ENCODE data around the gene ATP1A2. TPM values are rescaled to one million over a fixed set of nuclear protein-coding genes. Genes with fewer than 3 reads are reported as not detected.

ATP1A2 gene
- total RNA-seq, 1 experiment from 2014 or later = 23.2 TPM

GRCh38 chr1:160076295-160076694 is 39.3 kb upstream of the ATP1A2 start:
- DNase-seq (ENCODE audit: low spot score) = no peak
- ChIA-PET POLR2A (no interaction called here), CTCF (interaction anchor here (3.2 to 29.5 kb wide), 3 partner anchors 8 to 27 kb away, joined by 32 to 978 read pairs (median 70); partner anchors contain the start of gene KCNJ10)
- Mint-ChIP-seq H3K27me3 (ENCODE audit: low read depth) (peaks cover 82% of the 10 kb centered on the region), H3K27ac (no peak overlapping the region), H3K4me1 (peaks cover 3% of the 10 kb centered on the region; the same call in 1 of the 2 replicates), H3K4me3 (no peak overlapping the region), H3K36me3 (no peaks in the 10 kb centered on the region), H3K9me3 (no peaks in the 10 kb centered on the region)
- TF ChIP-seq TP53 (CRISPR knock-in tag; IDR thresholded peaks at IDR 0.05) (no peak), HMGA2 (CRISPR knock-in tag; IDR thresholded peaks at IDR 0.05) (no peak), ATF6 (CRISPR knock-in tag; IDR thresholded peaks at IDR 0.05) (no peak), ZNF423 (CRISPR knock-in tag; IDR thresholded peaks at IDR 0.05) (no peak), AR (CRISPR knock-in tag; IDR thresholded peaks at IDR 0.05) (no peak), ARID4B (CRISPR knock-in tag; IDR thresholded peaks at IDR 0.05; ENCODE audit: borderline replicate concordance) (no peak), ATF3 (CRISPR knock-in tag; conservative IDR thresholded peaks at IDR 0.05) (no peak), IRF2 (CRISPR knock-in tag; IDR thresholded peaks at IDR 0.05; ENCODE audit: borderline replicate concordance, low read depth) (no peak), CTCF (IDR thresholded peaks at IDR 0.05) (no peak), STAT6 (CRISPR knock-in tag; conservative IDR thresholded peaks at IDR 0.05; ENCODE audit: low read depth) (no peak), CDX4 (CRISPR knock-in tag; IDR thresholded peaks at IDR 0.05; ENCODE audit: borderline replicate concordance) (no peak), KAT7 (CRISPR knock-in tag; IDR thresholded peaks at IDR 0.05; ENCODE audit: borderline replicate concordance) (no peak), SOX15 (CRISPR knock-in tag; IDR thresholded peaks at IDR 0.05) (no peak), MYBL2 (CRISPR knock-in tag; IDR thresholded peaks at IDR 0.05) (no peak), GTF2I (CRISPR knock-in tag; conservative IDR thresholded peaks at IDR 0.05) (no peak)
- no peak for ATAC-seq

Data from WTC11 (cell line).